ENCODE results near the gene MNT. TPM values are rescaled to one million over a fixed set of nuclear protein-coding genes. Genes with fewer than 3 reads are reported as not detected.

The MNT gene
- polyA plus RNA-seq, 1 experiment = 2.2 TPM

DNA sequence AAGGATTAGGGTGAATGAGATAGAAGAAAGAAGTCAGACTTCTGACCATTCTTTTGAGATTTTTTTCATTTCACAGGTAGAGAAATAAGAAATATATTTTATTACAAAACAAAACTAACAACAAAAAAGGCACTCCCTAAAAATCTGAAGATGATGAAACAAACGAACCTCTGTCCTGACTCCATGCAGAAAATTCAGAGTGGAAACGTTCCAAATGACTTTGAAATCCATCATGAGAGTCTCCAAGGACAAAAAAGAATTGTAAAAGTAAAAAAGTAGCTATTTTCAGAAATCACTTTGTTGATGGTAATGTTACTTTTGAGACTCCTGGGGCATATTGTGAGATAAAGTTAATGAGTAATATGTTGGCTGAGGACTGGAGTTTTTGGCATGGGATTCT is 26.4 kb upstream of the MNT start:
- no peak overlapping the region for H3K27ac ChIP-seq (ENCODE audit: low read depth, low read length)
- no peaks in the 10 kb centered on the region for H3K27me3 ChIP-seq (ENCODE audit: control insufficient read depth, insufficient read depth, low read length)
- no peak overlapping the region for H3K4me3 ChIP-seq (ENCODE audit: low read depth, low read length)
- ChIA-PET CTCF (interaction anchor here (0.7 to 1.7 kb wide), 3 partner anchors 11 to 1107 kb away, joined by 3 to 10 read pairs (median 3); no protein-coding TSS in a partner anchor), POLR2A (interaction anchor here (1.0 kb wide), 1 partner anchor 11 kb away, joined by 4 read pairs; no protein-coding TSS in a partner anchor)
- H3K9me3 ChIP-seq (ENCODE audit: control insufficient read depth, insufficient read depth, low read length) = no peaks in the 10 kb centered on the region
- TF ChIP-seq, protein P1, sequence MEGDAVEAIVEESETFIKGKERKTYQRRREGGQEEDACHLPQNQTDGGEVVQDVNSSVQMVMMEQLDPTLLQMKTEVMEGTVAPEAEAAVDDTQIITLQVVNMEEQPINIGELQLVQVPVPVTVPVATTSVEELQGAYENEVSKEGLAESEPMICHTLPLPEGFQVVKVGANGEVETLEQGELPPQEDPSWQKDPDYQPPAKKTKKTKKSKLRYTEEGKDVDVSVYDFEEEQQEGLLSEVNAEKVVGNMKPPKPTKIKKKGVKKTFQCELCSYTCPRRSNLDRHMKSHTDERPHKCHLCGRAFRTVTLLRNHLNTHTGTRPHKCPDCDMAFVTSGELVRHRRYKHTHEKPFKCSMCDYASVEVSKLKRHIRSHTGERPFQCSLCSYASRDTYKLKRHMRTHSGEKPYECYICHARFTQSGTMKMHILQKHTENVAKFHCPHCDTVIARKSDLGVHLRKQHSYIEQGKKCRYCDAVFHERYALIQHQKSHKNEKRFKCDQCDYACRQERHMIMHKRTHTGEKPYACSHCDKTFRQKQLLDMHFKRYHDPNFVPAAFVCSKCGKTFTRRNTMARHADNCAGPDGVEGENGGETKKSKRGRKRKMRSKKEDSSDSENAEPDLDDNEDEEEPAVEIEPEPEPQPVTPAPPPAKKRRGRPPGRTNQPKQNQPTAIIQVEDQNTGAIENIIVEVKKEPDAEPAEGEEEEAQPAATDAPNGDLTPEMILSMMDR (IDR thresholded peaks at IDR 0.05; ENCODE audit: low read depth, low read length) = no peak
- no peak for DNase-seq (ENCODE audit: low read depth, low spot score)

DNA sequence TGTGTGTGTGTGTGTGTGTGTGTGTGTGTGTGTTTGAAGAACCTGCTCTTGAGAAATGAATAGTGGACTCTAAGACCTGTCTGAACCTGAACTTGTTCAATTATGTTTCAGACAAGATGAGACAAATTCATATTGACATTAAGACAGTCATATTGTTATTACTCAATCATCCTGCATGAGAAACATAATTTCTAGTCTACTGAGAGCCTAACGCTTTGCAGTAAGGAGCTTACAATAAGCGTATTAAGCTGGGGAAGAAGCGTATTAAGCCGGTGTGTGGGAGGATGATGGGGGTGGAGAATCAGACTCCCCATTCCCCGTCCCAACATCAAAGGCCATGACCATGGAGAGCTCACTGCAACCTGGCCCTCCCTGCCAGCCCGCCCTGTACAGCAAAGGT is 22.4 kb upstream of the MNT start:
- Histone ChIP-seq H3K27me3 (ENCODE audit: control insufficient read depth, insufficient read depth, low read length) (no peaks in the 10 kb centered on the region), H3K27ac (ENCODE audit: low read depth, low read length) (no peak overlapping the region), H3K9me3 (ENCODE audit: control insufficient read depth, insufficient read depth, low read length) (no peaks in the 10 kb centered on the region), H3K4me3 (ENCODE audit: low read depth, low read length) (no peak overlapping the region)
- ChIA-PET CTCF (no interaction called here), POLR2A (no interaction called here)
- no peak for DNase-seq (ENCODE audit: low read depth, low spot score)
- TF ChIP-seq, protein P1 (IDR thresholded peaks at IDR 0.05; ENCODE audit: low read depth, low read length) = no peak

DNA sequence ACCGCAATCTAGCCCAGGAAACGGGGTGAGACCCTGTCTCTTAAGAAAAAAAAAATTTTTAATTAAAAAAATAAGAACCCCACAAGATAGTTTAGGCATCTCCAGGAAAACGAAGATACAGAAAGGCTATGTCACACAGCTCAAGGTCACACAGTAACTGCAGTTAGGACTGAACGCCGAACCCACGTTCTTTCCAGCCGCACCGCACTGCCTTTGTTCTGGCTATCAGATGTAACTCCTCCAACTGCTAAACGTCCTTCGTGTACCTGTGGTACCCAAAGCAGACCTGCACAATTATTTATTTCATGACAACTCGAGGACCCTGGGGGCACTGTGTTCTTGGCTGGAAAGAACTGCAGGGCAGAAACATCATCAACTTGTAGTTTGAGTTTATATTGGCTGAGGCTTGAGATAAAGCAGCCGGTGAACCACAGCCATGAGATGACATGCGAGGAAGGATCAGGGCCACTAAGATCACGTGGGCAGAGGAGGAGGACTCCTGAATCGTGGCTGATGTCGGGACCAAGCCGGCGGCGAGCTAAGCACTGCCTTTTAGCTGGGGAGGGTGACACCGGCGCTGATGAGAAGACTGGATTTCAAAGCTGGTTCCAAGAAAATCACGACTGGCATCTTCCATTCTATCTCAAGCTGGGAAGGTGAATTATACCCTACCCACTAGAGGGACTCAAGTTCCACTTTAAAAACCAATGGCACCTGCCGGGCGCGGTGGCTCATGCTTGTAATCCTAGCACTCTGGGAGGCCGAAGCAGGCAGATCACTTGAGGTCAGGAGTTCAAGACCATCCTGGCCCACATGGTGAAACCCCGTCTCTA is 20.7 kb upstream of the MNT start:
- H3K27me3 ChIP-seq (ENCODE audit: control insufficient read depth, insufficient read depth, low read length) = no peaks in the 10 kb centered on the region
- TF ChIP-seq, protein P1 (IDR thresholded peaks at IDR 0.05; ENCODE audit: low read depth, low read length) = peak; percentile 47
- POLR2A ChIA-PET = no interaction called here
- no peaks in the 10 kb centered on the region for H3K9me3 ChIP-seq (ENCODE audit: control insufficient read depth, insufficient read depth, low read length)
- no peak overlapping the region for H3K4me3 ChIP-seq (ENCODE audit: low read depth, low read length)
- no peak overlapping the region for H3K27ac ChIP-seq (ENCODE audit: low read depth, low read length)
- CTCF ChIA-PET = interaction anchor here (0.6 to 1.1 kb wide), 4 partner anchors 39 to 253 kb away, joined by 3 read pairs; no protein-coding TSS in a partner anchor
- no peak for DNase-seq (ENCODE audit: low read depth, low spot score)

DNA sequence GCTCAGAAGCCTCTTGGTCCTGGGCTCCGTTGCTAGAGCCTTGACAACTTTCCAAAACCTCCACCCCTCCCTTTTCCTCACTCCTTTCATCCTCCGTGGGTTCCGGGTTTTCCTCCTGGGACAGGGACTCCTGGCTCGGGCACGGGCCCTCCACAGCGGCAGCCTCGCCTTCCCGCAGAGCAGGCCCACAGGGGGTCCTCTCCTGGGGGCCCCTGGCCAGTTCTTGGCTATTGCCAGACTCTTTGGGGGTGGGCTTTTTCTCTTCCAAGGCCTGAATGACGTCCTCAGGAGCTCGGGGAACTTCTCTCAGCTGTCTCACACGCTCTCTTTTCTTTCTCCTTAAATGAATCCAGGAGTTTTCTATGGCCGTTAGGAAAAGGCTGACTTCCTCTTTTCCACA is 19.3 kb upstream of the MNT start:
- ChIA-PET CTCF (interaction anchor here (10.2 kb wide), 1 partner anchor 37 kb away, joined by 320 read pairs; no protein-coding TSS in a partner anchor), POLR2A (no interaction called here)
- TF ChIP-seq, protein P1 (IDR thresholded peaks at IDR 0.05; ENCODE audit: low read depth, low read length) = no peak
- Histone ChIP-seq H3K4me3 (ENCODE audit: low read depth, low read length) (no peak overlapping the region), H3K27ac (ENCODE audit: low read depth, low read length) (peak overlapping the region; percentile 2), H3K27me3 (ENCODE audit: control insufficient read depth, insufficient read depth, low read length) (no peaks in the 10 kb centered on the region), H3K9me3 (ENCODE audit: control insufficient read depth, insufficient read depth, low read length) (no peaks in the 10 kb centered on the region)
- DNase-seq (ENCODE audit: low read depth, low spot score) = no peak

DNA sequence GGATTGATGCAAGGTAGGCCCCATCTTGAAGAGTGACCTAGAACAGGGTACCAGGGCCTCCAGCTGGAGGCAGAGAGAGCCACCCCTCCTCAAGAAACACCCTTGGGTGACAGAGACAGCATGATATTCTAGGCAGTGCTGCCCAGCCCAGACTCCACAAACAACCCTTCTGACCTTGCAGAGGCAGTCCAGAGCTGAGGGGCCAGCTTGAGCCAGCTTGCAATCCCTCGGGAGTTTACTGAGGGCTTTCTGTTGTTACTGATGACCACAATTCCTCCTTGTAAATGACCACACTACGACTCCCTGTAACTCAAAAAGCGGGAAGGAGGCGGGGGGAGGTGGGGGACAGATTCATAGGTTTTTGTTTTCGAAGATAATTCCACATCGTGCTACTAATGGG is 18.6 kb upstream of the MNT start:
- no peak for DNase-seq (ENCODE audit: low read depth, low spot score)
- POLR2A ChIA-PET = interaction anchor here (1.0 kb wide), 1 partner anchor 173 kb away, joined by 3 read pairs; the partner anchor contains the start of gene PAFAH1B1
- H3K27me3 ChIP-seq (ENCODE audit: control insufficient read depth, insufficient read depth, low read length) = no peaks in the 10 kb centered on the region

More for the DNA sequence above, 18.6 kb upstream of the MNT start:
- Histone ChIP-seq H3K4me3 (ENCODE audit: low read depth, low read length) (no peak overlapping the region), H3K27ac (ENCODE audit: low read depth, low read length) (no peak overlapping the region), H3K9me3 (ENCODE audit: control insufficient read depth, insufficient read depth, low read length) (no peaks in the 10 kb centered on the region)
- CTCF ChIA-PET = interaction anchor here (0.9 to 10.2 kb wide), 2 partner anchors 37 to 66 kb away, joined by 6 to 320 read pairs; no protein-coding TSS in a partner anchor
- TF ChIP-seq, protein P1 (IDR thresholded peaks at IDR 0.05; ENCODE audit: low read depth, low read length) = no peak

All from AG04450 (cell line).